ENCODE measurements around the gene RING1. TPM values are rescaled to one million over a fixed set of nuclear protein-coding genes. Genes with fewer than 3 reads are reported as not detected.

RING1 gene
- total RNA-seq, 1 experiment from 2014 or later = 45.9 TPM

DNA sequence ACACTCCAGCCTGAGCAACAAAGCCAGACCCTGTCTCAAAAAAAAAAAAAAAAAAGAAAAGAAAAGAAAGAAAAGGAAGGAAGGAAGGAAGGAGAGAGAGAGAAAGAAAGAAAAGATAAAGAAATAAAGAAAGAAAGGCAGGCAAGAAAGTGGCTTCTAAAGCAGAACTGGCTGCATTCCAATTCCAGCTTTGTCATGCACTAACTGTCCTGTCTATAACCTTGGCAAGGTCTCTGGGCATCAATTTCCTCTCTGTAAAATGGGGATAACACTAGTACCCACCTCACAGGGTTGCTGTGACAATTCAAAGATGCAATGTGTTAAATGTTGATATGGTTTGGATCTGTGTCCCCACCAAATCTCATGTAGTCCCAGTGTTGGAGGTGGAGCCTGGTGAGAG, 28.0 kb downstream of the RING1 start:
- no peaks in the 10 kb centered on the region for H3K79me2 ChIP-seq (ENCODE audit: insufficient read depth, low read length)
- H3K9me2 ChIP-seq (ENCODE audit: insufficient read depth) = no peaks in the 10 kb centered on the region
- H3K4me1 ChIP-seq (ENCODE audit: control insufficient read depth in 1 of 2, insufficient read depth in 2 of 2, low read length in 2 of 2) = no peaks in the 10 kb centered on the region
- BruUV-seq (replicated peaks) = no TSS peak
- RAD21 ChIA-PET (ENCODE audit: low non-redundant PET in 1 of 2, low total read pairs in 2 of 2, uncharacterized antibody in 2 of 2, unreplicated experiment in 2 of 2) = no interaction called here
- DNase-seq (ENCODE audit: low read depth, low spot score) (no peak), ATAC-seq (no peak)
- H2AFZ ChIP-seq (ENCODE audit: low read depth, low read length, poor library complexity, severe bottlenecking) = no peak overlapping the region
- H3K4me3 ChIP-seq (replicated peaks in 1 of 2; ENCODE audit: low read depth in 1 of 2, low read length in 2 of 2) = no peak overlapping the region
- POLR2A ChIA-PET = interaction anchor here (0.7 kb wide), 1 partner anchor 104 kb away, joined by 3 read pairs; no protein-coding TSS in a partner anchor
- no peaks in the 10 kb centered on the region; the same call in 1 of the 2 replicates for H3K27me3 ChIP-seq (ENCODE audit: insufficient read depth, low read length)
- H3K36me3 ChIP-seq (ENCODE audit: control insufficient read depth in 1 of 2, insufficient read depth in 2 of 2, low read length in 2 of 2) = no peaks in the 10 kb centered on the region
- no peak overlapping the region for H3K27ac ChIP-seq (ENCODE audit: low read depth, low read length)
- no peak for TF ChIP-seq TCF7L2 (IDR thresholded peaks at IDR 0.05; ENCODE audit: borderline replicate concordance, extremely low read depth, insufficient read depth, insufficient read length)
- TF ChIP-seq SIN3A (IDR thresholded peaks at IDR 0.05; ENCODE audit: low read depth) = no peak
- no peak for TF ChIP-seq ZNF274 (IDR thresholded peaks at IDR 0.05; ENCODE audit: low read depth, low read length)
- TF ChIP-seq CTCF (IDR thresholded peaks at IDR 0.05 in 2 of 3, conservative IDR thresholded peaks at IDR 0.05 in 1 of 3; ENCODE audit: borderline replicate concordance in 1 of 3, insufficient read depth in 1 of 3, low read depth in 2 of 3, low read length in 2 of 3) = no peak
- no peak for TF ChIP-seq RAD21 (IDR thresholded peaks at IDR 0.05; ENCODE audit: low read depth)
- TF ChIP-seq ELF1 (IDR thresholded peaks at IDR 0.05; ENCODE audit: borderline replicate concordance, low read depth) = no peak
- no peak for TF ChIP-seq POLR2AphosphoS5 (IDR thresholded peaks at IDR 0.05; ENCODE audit: low read depth, low read length)
- TF ChIP-seq EGR1 (IDR thresholded peaks at IDR 0.05; ENCODE audit: low read depth) = no peak
- TF ChIP-seq SP1 (IDR thresholded peaks at IDR 0.05; ENCODE audit: low read depth) = no peak
- TF ChIP-seq POLR2A (IDR thresholded peaks at IDR 0.05; ENCODE audit: borderline replicate concordance, extremely low read depth, insufficient read depth, insufficient read length) = no peak
- no peak for TF ChIP-seq CEBPB (IDR thresholded peaks at IDR 0.05; ENCODE audit: low read depth)
- no peak for TF ChIP-seq JUND (IDR thresholded peaks at IDR 0.05)
- TF ChIP-seq FOSL1 (IDR thresholded peaks at IDR 0.05; ENCODE audit: low read depth) = no peak
- no peak for TF ChIP-seq ZBTB33 (IDR thresholded peaks at IDR 0.05; ENCODE audit: extremely low read depth, insufficient replicate concordance, low read length)
- H3K9me3 ChIP-seq (ENCODE audit: control insufficient read depth in 1 of 2, insufficient read depth in 1 of 2, low read depth in 1 of 2, low read length in 2 of 2) = no peaks in the 10 kb centered on the region
- no peak overlapping the region for H3K9ac ChIP-seq (ENCODE audit: low read length)
- H4K20me1 ChIP-seq (ENCODE audit: insufficient read depth) = no peaks in the 10 kb centered on the region
- CTCF ChIA-PET = interaction anchor here (0.8 kb wide), 1 partner anchor 12 kb away, joined by 3 read pairs; no protein-coding TSS in a partner anchor
- intact Hi-C loops (cut with micrococcal nuclease) = no loop called here
- no peak overlapping the region for H3K4me2 ChIP-seq (ENCODE audit: low read length)

All from HCT116 (cell line).